HEK293 (cell line): ENCODE data around the gene FOXO1.
A peak's percentile ranks its signal among the peaks of the same experiment; 100 is the strongest.

ENCODE experiments used
- CTCF ChIA-PET: fragments of 350-600 bp; formaldehyde crosslinking; extraction: SDS; loops from one replicate; lab custom pipeline; 2021; ENCODE audit warnings: antibody characterized with exemption; lab: Yijun Ruan, JAX
- POLR2A ChIA-PET: fragments of 300-600 bp; formaldehyde crosslinking; extraction: SDS; loops from one replicate; lab custom pipeline; 2020; ENCODE audit warnings: antibody characterized with exemption, inconsistent platforms; lab: Yijun Ruan, JAX
- H3K27ac ChIP-seq: fragments of 200-500 bp; sonication (Bioruptor generic); 2 replicates; pipeline ENCODE4 v1.5.1; 2014; ENCODE audit warnings: low read depth, low read length, control low read depth, inconsistent platforms; ENCODE audit errors: extremely low read depth
- H3K36me3 ChIP-seq, 2 experiments: fragments of 200-500 bp in 1 of 2; sonication (Bioruptor generic) in 1 of 2; 1 replicate in 1 of 2; 2 replicates in 1 of 2; pipeline ENCODE4 v1.5.1; 2014 to 2017; ENCODE audit warnings: inconsistent platforms in 2 of 2, low read length in 2 of 2; ENCODE audit not compliant: control insufficient read depth in 2 of 2, insufficient read depth in 1 of 2
- H3K4me1 ChIP-seq: fragments of 200-500 bp; sonication (Bioruptor generic); 2 replicates; pipeline ENCODE4 v1.5.1; 2014; ENCODE audit warnings: mild to moderate bottlenecking, low read length, inconsistent platforms; ENCODE audit not compliant: control insufficient read depth, insufficient read depth
- H3K4me3 ChIP-seq: 2 replicates; pipeline ENCODE4 v1.5.1; 2011; ENCODE audit warnings: low read depth, mild to moderate bottlenecking, control low read depth, low read length, moderate library complexity
- H3K9me3 ChIP-seq: fragments of 200-500 bp; sonication (Bioruptor generic); 2 replicates; pipeline ENCODE4 v1.5.1; 2014; ENCODE audit warnings: low read depth, low read length, inconsistent platforms; ENCODE audit not compliant: control insufficient read depth, insufficient read depth
- BCL11B ChIP-seq: fragments of 450-650 bp; formaldehyde crosslinking; IDR thresholded peaks from 2 replicates; pipeline ENCODE4 v1.5.1; 2016; ENCODE audit warnings: low read depth, missing biosample characterization, missing genetic modification characterization
- IKZF3 ChIP-seq: fragments of 450-650 bp; IDR thresholded peaks from 2 replicates; pipeline ENCODE4 v1.5.0; 2018; ENCODE audit warnings: missing biosample characterization, mild to moderate bottlenecking, missing genetic modification characterization, moderate library complexity
- PRDM1 ChIP-seq: fragments of 450-650 bp; formaldehyde crosslinking; IDR thresholded peaks from 2 replicates; pipeline ENCODE4; 2016; ENCODE audit warnings: missing biosample characterization, missing genetic modification characterization
- SALL2 ChIP-seq: fragments of 450-650 bp; formaldehyde crosslinking; IDR thresholded peaks from 2 replicates; pipeline ENCODE4 v1.5.0; 2017; ENCODE audit warnings: missing biosample characterization, mild to moderate bottlenecking, missing genetic modification characterization, borderline replicate concordance
- SETDB1 ChIP-seq: IDR thresholded peaks from one replicate; pipeline ENCODE4 v1.6.1; 2017; ENCODE audit warnings: mild to moderate bottlenecking, low read length, moderate library complexity, mixed read lengths; ENCODE audit not compliant: insufficient read length
- TCF7L2 ChIP-seq: IDR thresholded peaks from 2 replicates; pipeline ENCODE4 v1.6.1; 2011; ENCODE audit warnings: low read depth, mild to moderate bottlenecking, inconsistent platforms, low read length, moderate library complexity, borderline replicate concordance
- ZBTB20 ChIP-seq: fragments of 450-650 bp; formaldehyde crosslinking; IDR thresholded peaks from 2 replicates; pipeline ENCODE4 v1.5.1; 2016; ENCODE audit warnings: missing biosample characterization, missing genetic modification characterization
- ZBTB7A ChIP-seq: fragments of 450-650 bp; formaldehyde crosslinking; IDR thresholded peaks from 2 replicates; pipeline ENCODE4 v1.5.1; 2016; ENCODE audit warnings: low read depth, missing biosample characterization, missing genetic modification characterization
- ZFP69B ChIP-seq: fragments of 450-650 bp; formaldehyde crosslinking; IDR thresholded peaks from 2 replicates; pipeline ENCODE4 v1.5.1; 2016; ENCODE audit warnings: missing biosample characterization, missing genetic modification characterization
- ZNF335 ChIP-seq: fragments of 450-650 bp; formaldehyde crosslinking; conservative IDR thresholded peaks from 2 replicates; pipeline ENCODE4 v1.5.1; 2016; ENCODE audit warnings: missing biosample characterization, missing genetic modification characterization
- ZNF544 ChIP-seq: fragments of 450-650 bp; formaldehyde crosslinking; IDR thresholded peaks from 2 replicates; pipeline ENCODE4 v1.5.0; 2017; ENCODE audit warnings: missing biosample characterization, missing genetic modification characterization
- TF ChIP-seq, protein P1 (sequence below): fragments of 450-650 bp; IDR thresholded peaks from 2 replicates; pipeline ENCODE4 v1.5.1; 2018; ENCODE audit warnings: missing biosample characterization, missing genetic modification characterization
- TF ChIP-seq, protein P2 (sequence below): fragments of 450-650 bp; formaldehyde crosslinking; IDR thresholded peaks from 2 replicates; pipeline ENCODE4 v1.5.1; 2016; ENCODE audit warnings: missing biosample characterization, missing genetic modification characterization
- TF ChIP-seq, protein P3 (sequence below): fragments of 450-650 bp; formaldehyde crosslinking; IDR thresholded peaks from 2 replicates; pipeline ENCODE4 v1.5.1; 2016; ENCODE audit warnings: missing biosample characterization, missing genetic modification characterization
- TF ChIP-seq, protein P4 (sequence below): fragments of 450-650 bp; formaldehyde crosslinking; IDR thresholded peaks from 2 replicates; pipeline ENCODE4 v1.5.1; 2016; ENCODE audit warnings: missing biosample characterization, missing genetic modification characterization
- TF ChIP-seq, protein P5 (sequence below): fragments of 450-650 bp; formaldehyde crosslinking; IDR thresholded peaks from 2 replicates; pipeline ENCODE4 v1.5.1; 2016; ENCODE audit warnings: missing biosample characterization, missing genetic modification characterization
- TF ChIP-seq, protein P6 (sequence below): fragments of 450-650 bp; formaldehyde crosslinking; conservative IDR thresholded peaks from 2 replicates; pipeline ENCODE4 v1.5.1; 2016; ENCODE audit warnings: low read depth, missing biosample characterization, missing genetic modification characterization
- TF ChIP-seq, protein P7 (sequence below): fragments of 450-650 bp; formaldehyde crosslinking; IDR thresholded peaks from 2 replicates; pipeline ENCODE4 v1.5.1; 2017; ENCODE audit warnings: missing biosample characterization, mild to moderate bottlenecking, missing genetic modification characterization, moderate library complexity

FOXO1 gene

DNA sequence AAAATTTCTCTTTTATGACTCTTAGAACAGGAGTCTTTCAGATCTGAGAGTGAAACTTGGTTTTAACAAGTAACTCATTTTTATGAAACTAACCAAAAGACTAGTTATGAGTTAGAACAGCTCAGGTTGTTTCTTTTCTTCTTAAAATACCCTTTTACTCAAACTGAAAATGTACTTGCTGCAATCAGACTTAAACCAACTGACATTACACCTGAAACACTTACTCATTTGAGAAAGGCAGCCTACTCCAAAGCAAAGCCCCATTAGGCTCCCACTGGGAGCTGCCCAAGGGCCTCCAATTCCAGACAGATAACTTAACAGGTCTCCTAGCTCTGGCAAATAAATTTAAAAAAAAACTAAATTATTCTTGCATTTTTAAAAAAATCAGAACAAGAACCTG, 3.6 kb downstream of the FOXO1 start:
- Histone ChIP-seq H3K9me3 (no peaks in the 10 kb centered on the region), H3K27ac (no peak overlapping the region), H3K4me3 (no peak overlapping the region), H3K36me3 (no peaks in the 10 kb centered on the region), H3K4me1 (peaks cover 11% of the 10 kb centered on the region; the same call in 1 of the 2 replicates)
- CTCF ChIA-PET = interaction anchor here (0.7 to 1.2 kb wide), 2 partner anchors 21 to 593 kb away, joined by 3 read pairs; no protein-coding TSS in a partner anchor
- TF ChIP-seq ZNF335 (tag by site-specific recombination) (0 out of 2 replicates have a peak, but pooled peaks have one; percentile 24), ZBTB7A (tag by site-specific recombination) (no peak), ZBTB20 (no peak), IKZF3 (tag by site-specific recombination) (peak; percentile 42; the same call in 1 of the 2 replicates), BCL11B (tag by site-specific recombination) (no peak), ZNF544 (tag by site-specific recombination) (no peak), PRDM1 (tag by site-specific recombination) (peak; percentile 21; the same call in 1 of the 2 replicates)
- TF ChIP-seq, protein P1, sequence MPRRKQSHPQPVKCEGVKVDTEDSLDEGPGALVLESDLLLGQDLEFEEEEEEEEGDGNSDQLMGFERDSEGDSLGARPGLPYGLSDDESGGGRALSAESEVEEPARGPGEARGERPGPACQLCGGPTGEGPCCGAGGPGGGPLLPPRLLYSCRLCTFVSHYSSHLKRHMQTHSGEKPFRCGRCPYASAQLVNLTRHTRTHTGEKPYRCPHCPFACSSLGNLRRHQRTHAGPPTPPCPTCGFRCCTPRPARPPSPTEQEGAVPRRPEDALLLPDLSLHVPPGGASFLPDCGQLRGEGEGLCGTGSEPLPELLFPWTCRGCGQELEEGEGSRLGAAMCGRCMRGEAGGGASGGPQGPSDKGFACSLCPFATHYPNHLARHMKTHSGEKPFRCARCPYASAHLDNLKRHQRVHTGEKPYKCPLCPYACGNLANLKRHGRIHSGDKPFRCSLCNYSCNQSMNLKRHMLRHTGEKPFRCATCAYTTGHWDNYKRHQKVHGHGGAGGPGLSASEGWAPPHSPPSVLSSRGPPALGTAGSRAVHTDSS (tag by site-specific recombination) = no peak
- TF ChIP-seq, protein P2, sequence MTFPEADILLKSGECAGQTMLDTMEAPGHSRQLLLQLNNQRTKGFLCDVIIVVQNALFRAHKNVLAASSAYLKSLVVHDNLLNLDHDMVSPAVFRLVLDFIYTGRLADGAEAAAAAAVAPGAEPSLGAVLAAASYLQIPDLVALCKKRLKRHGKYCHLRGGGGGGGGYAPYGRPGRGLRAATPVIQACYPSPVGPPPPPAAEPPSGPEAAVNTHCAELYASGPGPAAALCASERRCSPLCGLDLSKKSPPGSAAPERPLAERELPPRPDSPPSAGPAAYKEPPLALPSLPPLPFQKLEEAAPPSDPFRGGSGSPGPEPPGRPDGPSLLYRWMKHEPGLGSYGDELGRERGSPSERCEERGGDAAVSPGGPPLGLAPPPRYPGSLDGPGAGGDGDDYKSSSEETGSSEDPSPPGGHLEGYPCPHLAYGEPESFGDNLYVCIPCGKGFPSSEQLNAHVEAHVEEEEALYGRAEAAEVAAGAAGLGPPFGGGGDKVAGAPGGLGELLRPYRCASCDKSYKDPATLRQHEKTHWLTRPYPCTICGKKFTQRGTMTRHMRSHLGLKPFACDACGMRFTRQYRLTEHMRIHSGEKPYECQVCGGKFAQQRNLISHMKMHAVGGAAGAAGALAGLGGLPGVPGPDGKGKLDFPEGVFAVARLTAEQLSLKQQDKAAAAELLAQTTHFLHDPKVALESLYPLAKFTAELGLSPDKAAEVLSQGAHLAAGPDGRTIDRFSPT (tag by site-specific recombination) = no peak
- TF ChIP-seq, protein P3, sequence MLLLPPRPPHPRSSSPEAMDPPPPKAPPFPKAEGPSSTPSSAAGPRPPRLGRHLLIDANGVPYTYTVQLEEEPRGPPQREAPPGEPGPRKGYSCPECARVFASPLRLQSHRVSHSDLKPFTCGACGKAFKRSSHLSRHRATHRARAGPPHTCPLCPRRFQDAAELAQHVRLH (tag by site-specific recombination) = no peak
- POLR2A ChIA-PET = no interaction called here

DNA sequence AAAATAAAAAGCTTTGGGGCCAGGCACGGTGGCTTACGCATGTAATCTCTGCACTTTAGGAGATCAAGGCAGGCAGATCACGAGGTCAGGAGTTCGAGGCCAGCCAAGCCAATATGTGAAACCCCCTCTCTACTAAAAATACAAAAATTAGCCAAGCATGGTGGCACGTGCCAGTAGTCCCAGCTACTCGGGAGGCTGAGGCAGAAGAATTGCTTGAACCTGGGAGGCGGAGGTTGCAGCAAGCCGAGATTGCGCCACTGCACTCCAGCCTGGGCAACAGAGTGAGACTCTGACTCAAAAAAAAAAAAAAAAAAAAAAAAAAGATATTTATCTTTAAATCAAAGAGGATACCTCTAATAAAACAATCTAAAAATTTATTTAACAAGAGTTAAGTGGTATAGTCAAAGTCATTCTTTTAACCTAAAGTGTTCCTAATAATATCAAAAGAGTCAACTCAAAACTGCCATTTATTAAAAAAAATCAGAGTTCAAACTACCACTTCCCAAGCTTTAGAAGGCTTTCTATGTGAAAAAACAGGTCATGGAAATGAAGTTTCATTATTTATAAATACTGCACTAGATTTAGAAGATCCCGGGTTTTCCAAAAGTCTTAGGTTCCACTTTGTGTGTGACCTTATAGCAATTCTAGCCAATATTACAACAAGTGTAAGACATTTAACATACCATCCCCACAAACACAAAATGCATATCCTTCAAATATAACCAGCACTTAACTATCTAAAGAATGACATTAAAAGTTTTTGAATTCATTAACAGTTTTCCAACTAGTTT, 4.4 kb downstream of the FOXO1 start:
- TF ChIP-seq, protein P4, sequence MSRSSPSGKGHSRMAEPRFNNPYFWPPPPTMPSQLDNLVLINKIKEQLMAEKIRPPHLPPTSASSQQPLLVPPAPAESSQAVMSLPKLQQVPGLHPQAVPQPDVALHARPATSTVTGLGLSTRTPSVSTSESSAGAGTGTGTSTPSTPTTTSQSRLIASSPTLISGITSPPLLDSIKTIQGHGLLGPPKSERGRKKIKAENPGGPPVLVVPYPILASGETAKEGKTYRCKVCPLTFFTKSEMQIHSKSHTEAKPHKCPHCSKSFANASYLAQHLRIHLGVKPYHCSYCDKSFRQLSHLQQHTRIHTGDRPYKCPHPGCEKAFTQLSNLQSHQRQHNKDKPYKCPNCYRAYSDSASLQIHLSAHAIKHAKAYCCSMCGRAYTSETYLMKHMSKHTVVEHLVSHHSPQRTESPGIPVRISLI (tag by site-specific recombination) = peak; percentile 52; the same call in 1 of the 2 replicates
- TF ChIP-seq SALL2 (tag by site-specific recombination) (no peak), TCF7L2 (no peak), SETDB1 (no peak), ZFP69B (tag by site-specific recombination) (no peak)
- TF ChIP-seq, protein P5, sequence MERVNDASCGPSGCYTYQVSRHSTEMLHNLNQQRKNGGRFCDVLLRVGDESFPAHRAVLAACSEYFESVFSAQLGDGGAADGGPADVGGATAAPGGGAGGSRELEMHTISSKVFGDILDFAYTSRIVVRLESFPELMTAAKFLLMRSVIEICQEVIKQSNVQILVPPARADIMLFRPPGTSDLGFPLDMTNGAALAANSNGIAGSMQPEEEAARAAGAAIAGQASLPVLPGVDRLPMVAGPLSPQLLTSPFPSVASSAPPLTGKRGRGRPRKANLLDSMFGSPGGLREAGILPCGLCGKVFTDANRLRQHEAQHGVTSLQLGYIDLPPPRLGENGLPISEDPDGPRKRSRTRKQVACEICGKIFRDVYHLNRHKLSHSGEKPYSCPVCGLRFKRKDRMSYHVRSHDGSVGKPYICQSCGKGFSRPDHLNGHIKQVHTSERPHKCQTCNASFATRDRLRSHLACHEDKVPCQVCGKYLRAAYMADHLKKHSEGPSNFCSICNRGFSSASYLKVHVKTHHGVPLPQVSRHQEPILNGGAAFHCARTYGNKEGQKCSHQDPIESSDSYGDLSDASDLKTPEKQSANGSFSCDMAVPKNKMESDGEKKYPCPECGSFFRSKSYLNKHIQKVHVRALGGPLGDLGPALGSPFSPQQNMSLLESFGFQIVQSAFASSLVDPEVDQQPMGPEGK (tag by site-specific recombination) = no peak
- TF ChIP-seq, protein P6, sequence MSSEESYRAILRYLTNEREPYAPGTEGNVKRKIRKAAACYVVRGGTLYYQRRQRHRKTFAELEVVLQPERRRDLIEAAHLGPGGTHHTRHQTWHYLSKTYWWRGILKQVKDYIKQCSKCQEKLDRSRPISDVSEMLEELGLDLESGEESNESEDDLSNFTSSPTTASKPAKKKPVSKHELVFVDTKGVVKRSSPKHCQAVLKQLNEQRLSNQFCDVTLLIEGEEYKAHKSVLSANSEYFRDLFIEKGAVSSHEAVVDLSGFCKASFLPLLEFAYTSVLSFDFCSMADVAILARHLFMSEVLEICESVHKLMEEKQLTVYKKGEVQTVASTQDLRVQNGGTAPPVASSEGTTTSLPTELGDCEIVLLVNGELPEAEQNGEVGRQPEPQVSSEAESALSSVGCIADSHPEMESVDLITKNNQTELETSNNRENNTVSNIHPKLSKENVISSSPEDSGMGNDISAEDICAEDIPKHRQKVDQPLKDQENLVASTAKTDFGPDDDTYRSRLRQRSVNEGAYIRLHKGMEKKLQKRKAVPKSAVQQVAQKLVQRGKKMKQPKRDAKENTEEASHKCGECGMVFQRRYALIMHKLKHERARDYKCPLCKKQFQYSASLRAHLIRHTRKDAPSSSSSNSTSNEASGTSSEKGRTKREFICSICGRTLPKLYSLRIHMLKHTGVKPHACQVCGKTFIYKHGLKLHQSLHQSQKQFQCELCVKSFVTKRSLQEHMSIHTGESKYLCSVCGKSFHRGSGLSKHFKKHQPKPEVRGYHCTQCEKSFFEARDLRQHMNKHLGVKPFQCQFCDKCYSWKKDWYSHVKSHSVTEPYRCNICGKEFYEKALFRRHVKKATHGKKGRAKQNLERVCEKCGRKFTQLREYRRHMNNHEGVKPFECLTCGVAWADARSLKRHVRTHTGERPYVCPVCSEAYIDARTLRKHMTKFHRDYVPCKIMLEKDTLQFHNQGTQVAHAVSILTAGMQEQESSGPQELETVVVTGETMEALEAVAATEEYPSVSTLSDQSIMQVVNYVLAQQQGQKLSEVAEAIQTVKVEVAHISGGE = no peak
- TF ChIP-seq, protein P7, sequence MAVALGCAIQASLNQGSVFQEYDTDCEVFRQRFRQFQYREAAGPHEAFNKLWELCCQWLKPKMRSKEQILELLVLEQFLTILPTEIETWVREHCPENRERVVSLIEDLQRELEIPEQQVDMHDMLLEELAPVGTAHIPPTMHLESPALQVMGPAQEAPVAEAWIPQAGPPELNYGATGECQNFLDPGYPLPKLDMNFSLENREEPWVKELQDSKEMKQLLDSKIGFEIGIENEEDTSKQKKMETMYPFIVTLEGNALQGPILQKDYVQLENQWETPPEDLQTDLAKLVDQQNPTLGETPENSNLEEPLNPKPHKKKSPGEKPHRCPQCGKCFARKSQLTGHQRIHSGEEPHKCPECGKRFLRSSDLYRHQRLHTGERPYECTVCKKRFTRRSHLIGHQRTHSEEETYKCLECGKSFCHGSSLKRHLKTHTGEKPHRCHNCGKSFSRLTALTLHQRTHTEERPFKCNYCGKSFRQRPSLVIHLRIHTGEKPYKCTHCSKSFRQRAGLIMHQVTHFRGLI (tag by site-specific recombination) = no peak
- no peak overlapping the region for H3K27ac ChIP-seq
- H3K4me3 ChIP-seq = no peak overlapping the region
- H3K9me3 ChIP-seq = no peaks in the 10 kb centered on the region
- peaks cover 11% of the 10 kb centered on the region; the same call in 1 of the 2 replicates for H3K4me1 ChIP-seq
- CTCF ChIA-PET = interaction anchor here (0.7 to 1.2 kb wide), 2 partner anchors 22 to 593 kb away, joined by 3 read pairs; no protein-coding TSS in a partner anchor
- H3K36me3 ChIP-seq = no peaks in the 10 kb centered on the region; a peak in 1 of 3 replicates
- POLR2A ChIA-PET = no interaction called here
